Hepatocyte (in vitro differentiated cells): ENCODE measurements around the gene BET1L. TPM values are rescaled to one million over a fixed set of nuclear protein-coding genes. Genes with fewer than 3 reads are reported as not detected.
"Not testable (repeated sequence)": the region's sequence is repeated elsewhere in the genome, so short reads cannot be mapped to it uniquely, and the experiment has no call there.

ENCODE experiments used
- DNase-seq: peaks from one replicate; pipeline ENCODE4 v3.0.0-alpha.2; 2016; ENCODE audit warnings: low spot score
- H2AFZ ChIP-seq: fragments of 200-600 bp; sonication (generic); 2 replicates; pipeline ENCODE4 v1.6.0; 2016; ENCODE audit warnings: antibody characterized with exemption, mild to moderate bottlenecking
- H3K27ac ChIP-seq: fragments of 200-600 bp; sonication (generic); 2 replicates; pipeline ENCODE4 v1.5.1; 2016; ENCODE audit warnings: mild to moderate bottlenecking
- H3K27me3 ChIP-seq: fragments of 200-600 bp; sonication (generic); 2 replicates; pipeline ENCODE4 v1.6.1; 2016
- H3K36me3 ChIP-seq: fragments of 200-600 bp; sonication (generic); replicated peaks from 2 replicates; pipeline ENCODE4 v1.5.1; 2016; ENCODE audit warnings: low read depth; ENCODE audit not compliant: insufficient read depth
- H3K4me1 ChIP-seq: fragments of 200-600 bp; sonication (generic); 2 replicates; pipeline ENCODE4 v1.5.1; 2016; ENCODE audit warnings: mild to moderate bottlenecking, moderate library complexity; ENCODE audit not compliant: insufficient read depth
- H3K4me2 ChIP-seq: fragments of 200-600 bp; sonication (generic); 2 replicates; pipeline ENCODE4 v1.6.0; 2016
- H3K4me3 ChIP-seq: fragments of 200-600 bp; sonication (generic); 2 replicates; pipeline ENCODE4 v1.5.1; 2016; ENCODE audit warnings: mild to moderate bottlenecking
- H3K79me2 ChIP-seq: fragments of 200-600 bp; sonication (generic); 2 replicates; pipeline ENCODE4 v1.6.0; 2017; ENCODE audit warnings: mild to moderate bottlenecking
- H3K9me2 ChIP-seq: fragments of 200-600 bp; sonication (generic); replicated peaks from 2 replicates; pipeline ENCODE4 v1.6.0; 2017; ENCODE audit warnings: mild to moderate bottlenecking; ENCODE audit not compliant: insufficient read depth
- H3K9me3 ChIP-seq: fragments of 200-600 bp; sonication (generic); 2 replicates; pipeline ENCODE4 v1.5.1; 2016; ENCODE audit warnings: low read depth, mild to moderate bottlenecking
- H4K20me1 ChIP-seq: fragments of 200-600 bp; sonication (generic); 2 replicates; pipeline ENCODE4 v1.6.0; 2016; ENCODE audit warnings: mild to moderate bottlenecking; ENCODE audit not compliant: insufficient read depth, poor library complexity, severe bottlenecking
- EZH2 ChIP-seq: fragments of 200-600 bp; sonication (generic); IDR thresholded peaks from 2 replicates; pipeline ENCODE4 v1.6.1; 2016; ENCODE audit warnings: antibody characterized with exemption, mild to moderate bottlenecking, borderline replicate concordance
- EZH2phosphoT487 ChIP-seq: fragments of 200-600 bp; sonication (generic); IDR thresholded peaks from one replicate; pipeline ENCODE4 v1.6.1; 2018; ENCODE audit warnings: antibody characterized with exemption, mild to moderate bottlenecking, low read depth, moderate library complexity; ENCODE audit not compliant: unreplicated experiment, severe bottlenecking
- WGBS: methylation state at CpG from one replicate; pipeline ENCODE4 v1.1.6; 2016; ENCODE audit warnings: low lambda C conversion rate; ENCODE audit errors: missing lambda C conversion rate; 5-methylcytosine and 5-hydroxymethylcytosine counted together
- polyA plus RNA-seq: library from polyadenylated mRNA; unstranded; fragments of >200 nt; fragmentation: Nextera tagmentation; extraction: Ambion mirVana; gene quantifications from 2 replicates; pipeline ENCODE4 v1.2.1, GENCODE V29; 2016
- total RNA-seq: library from RNA; depleted of rRNA; stranded (reverse); fragments of >200 nt; gene quantifications from 2 replicates; pipeline ENCODE4 v1.2.3, GENCODE V29; 2014
- TF ChIP-seq, protein P1 (sequence below): fragments of 200-600 bp; sonication (generic); IDR thresholded peaks from 2 replicates; pipeline ENCODE4 v1.5.1; 2016; ENCODE audit warnings: antibody characterized with exemption, mild to moderate bottlenecking; ENCODE audit not compliant: poor library complexity

BET1L gene
- total and polyA plus RNA-seq, 2 experiments from 2014 or later: 33.9 to 70.5 TPM

DNA sequence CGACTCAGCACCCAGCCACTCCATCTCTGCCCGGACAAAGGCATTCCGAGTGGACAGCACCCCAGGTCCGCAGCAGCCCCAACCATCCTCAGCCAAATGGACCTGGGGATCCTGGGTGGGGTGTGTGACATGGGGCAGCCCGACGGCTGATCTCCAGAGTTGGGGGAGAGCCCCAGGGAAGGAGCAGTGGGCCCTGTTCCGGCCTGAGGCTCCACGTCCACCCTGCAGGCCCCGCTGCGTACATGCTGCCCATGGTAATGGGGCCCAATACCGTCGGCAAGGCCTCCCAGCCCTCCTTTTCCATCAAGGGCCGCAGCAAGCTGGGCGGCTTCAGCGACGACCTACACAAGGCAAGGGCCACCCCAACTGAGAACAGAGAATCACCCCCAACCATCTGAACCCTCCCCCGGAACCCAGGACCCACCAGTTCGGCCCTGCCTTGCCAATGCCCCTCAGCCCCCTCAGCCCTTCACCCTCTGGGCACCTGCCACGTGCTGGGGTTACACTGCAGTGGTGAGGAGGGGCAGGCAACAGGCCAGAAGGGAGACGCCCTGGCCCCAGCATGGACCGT is 8.9 kb downstream of the BET1L start:
- Histone ChIP-seq H3K27me3 (no peaks in the 10 kb centered on the region), H4K20me1 (peaks cover 10% of the 10 kb centered on the region), H3K79me2 (no peaks in the 10 kb centered on the region), H3K4me1 (no peaks in the 10 kb centered on the region), H2AFZ (no peak overlapping the region), H3K4me3 (no peak overlapping the region), H3K27ac (no peak overlapping the region), H3K9me2 (no peaks in the 10 kb centered on the region), H3K9me3 (no peaks in the 10 kb centered on the region), H3K4me2 (no peak overlapping the region), H3K36me3 (no peaks in the 10 kb centered on the region)
- TF ChIP-seq EZH2 (no peak), EZH2phosphoT487 (no peak)
- TF ChIP-seq, protein P1, sequence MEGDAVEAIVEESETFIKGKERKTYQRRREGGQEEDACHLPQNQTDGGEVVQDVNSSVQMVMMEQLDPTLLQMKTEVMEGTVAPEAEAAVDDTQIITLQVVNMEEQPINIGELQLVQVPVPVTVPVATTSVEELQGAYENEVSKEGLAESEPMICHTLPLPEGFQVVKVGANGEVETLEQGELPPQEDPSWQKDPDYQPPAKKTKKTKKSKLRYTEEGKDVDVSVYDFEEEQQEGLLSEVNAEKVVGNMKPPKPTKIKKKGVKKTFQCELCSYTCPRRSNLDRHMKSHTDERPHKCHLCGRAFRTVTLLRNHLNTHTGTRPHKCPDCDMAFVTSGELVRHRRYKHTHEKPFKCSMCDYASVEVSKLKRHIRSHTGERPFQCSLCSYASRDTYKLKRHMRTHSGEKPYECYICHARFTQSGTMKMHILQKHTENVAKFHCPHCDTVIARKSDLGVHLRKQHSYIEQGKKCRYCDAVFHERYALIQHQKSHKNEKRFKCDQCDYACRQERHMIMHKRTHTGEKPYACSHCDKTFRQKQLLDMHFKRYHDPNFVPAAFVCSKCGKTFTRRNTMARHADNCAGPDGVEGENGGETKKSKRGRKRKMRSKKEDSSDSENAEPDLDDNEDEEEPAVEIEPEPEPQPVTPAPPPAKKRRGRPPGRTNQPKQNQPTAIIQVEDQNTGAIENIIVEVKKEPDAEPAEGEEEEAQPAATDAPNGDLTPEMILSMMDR: no peak
- DNase-seq: no peak
- 88% methylated on average over 16 of the region's 21 CpGs for WGBS

DNA sequence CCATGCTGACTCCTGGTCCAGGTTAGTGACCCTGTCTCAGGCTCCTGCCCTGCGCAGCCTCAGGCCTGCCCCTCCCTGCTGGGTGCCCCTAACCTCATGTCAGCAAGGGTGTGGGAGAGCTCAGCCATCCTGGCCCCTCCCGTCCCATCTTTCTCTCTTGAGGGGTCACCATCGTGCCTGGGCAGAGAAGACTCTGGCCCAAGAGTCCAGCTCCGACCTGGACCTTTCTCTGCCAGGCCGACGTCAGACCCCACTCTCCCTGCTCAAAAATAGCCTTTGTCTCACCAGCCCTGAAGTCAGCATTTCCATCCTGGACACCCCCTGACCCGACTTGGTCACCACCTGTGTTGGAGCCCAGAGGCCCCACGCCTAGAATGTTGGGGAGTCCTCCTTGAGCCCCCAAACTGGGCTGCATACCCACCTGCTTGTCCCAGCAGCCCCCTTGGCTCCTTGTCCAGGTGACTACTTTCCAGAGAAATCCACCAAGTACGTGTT is 9.4 kb downstream of the BET1L start:
- Histone ChIP-seq H3K9me2 (no peaks in the 10 kb centered on the region), H2AFZ (no peak overlapping the region), H3K27me3 (no peaks in the 10 kb centered on the region), H3K4me2 (no peak overlapping the region), H3K79me2 (no peaks in the 10 kb centered on the region), H3K9me3 (no peaks in the 10 kb centered on the region), H3K4me3 (no peak overlapping the region), H3K27ac (no peak overlapping the region), H3K4me1 (no peaks in the 10 kb centered on the region), H4K20me1 (peaks cover 7% of the 10 kb centered on the region), H3K36me3 (no peaks in the 10 kb centered on the region)
- DNase-seq: no peak
- TF ChIP-seq EZH2phosphoT487: no peak
- TF ChIP-seq, protein P1: no peak
- no peak for TF ChIP-seq EZH2
- 86% methylated on average over 9 of the region's 9 CpGs for WGBS

- Histone ChIP-seq H3K27ac (no peak overlapping the region), H3K4me3 (no peak overlapping the region), H3K9me3 (no peaks in the 10 kb centered on the region), H3K27me3 (no peaks in the 10 kb centered on the region), H4K20me1 (peaks cover under 1% of the 10 kb centered on the region), H3K36me3 (no peaks in the 10 kb centered on the region), H2AFZ (no peak overlapping the region), H3K4me1 (no peaks in the 10 kb centered on the region), H3K9me2 (no peaks in the 10 kb centered on the region), H3K79me2 (no peaks in the 10 kb centered on the region), H3K4me2 (no peak overlapping the region)
- TF ChIP-seq, protein P1: no peak
- TF ChIP-seq EZH2: no peak
- no peak for TF ChIP-seq EZH2phosphoT487
- no peak for DNase-seq
- whole genome bisulfite sequencing: 88% methylated on average over 23 of the region's 23 CpGs
These were observed 10.1 kb downstream of the BET1L start for GRCh38 chr11:196786-197731.

DNA sequence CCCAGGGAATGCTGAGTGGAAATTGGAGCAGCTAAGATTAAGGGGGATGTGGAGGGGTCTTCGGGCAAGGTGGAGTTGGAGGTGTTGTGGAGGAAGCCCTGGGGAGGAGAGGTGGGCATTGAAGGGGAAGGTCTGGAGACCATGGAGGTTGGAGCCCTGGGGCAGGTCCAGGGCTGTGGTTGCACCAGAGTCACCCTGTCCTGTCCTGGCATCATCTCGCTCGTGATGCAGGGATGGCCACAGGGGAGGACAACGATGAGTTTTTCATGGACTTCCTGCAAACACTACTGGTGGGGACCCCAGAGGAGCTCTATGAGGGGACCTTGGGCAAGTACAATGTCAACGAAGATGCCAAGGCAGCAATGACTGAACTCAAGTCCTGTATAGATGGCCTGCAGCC is 13.7 kb downstream of the BET1L start:
- H3K9me3 ChIP-seq, H3K4me2 ChIP-seq, H3K4me1 ChIP-seq, DNase-seq, H3K36me3 ChIP-seq, H3K9me2 ChIP-seq, H4K20me1 ChIP-seq, H3K27me3 ChIP-seq, H2AFZ ChIP-seq, H3K27ac ChIP-seq, H3K4me3 ChIP-seq, H3K79me2 ChIP-seq: not testable (repeated sequence)
- 78% methylated on average over 5 of the region's 5 CpGs for WGBS

DNA sequence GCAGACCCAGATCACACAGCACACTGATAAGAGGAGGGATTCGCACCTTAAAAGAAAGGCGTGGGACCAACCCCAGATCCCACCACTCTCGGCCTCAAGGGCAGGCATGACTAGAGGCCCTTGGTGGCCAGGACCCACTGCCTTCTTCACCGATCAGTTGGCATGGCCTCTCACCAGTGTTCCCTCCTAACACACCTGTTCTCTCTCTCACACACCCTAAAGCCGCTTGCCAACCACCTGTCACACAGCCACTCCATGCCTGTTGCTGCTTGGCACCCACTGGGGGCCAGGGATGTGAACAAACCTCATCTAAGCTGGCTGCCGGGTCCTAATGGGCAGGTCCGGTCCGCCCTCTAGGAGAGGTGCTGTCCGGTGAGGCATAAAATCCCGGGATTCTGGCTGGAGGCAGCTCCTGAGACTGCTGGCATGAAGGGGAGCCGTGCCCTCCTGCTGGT is 14.5 kb downstream of the BET1L start, which contains the start of gene SCGB1C1:
TSS of gene SCGB1C1 (plus strand) at position 405 of the 455 bp plus-strand sequence. CDS start at position 427, 22 bp downstream.
- H3K9me2 ChIP-seq, H3K27me3 ChIP-seq, H2AFZ ChIP-seq, DNase-seq, H3K4me3 ChIP-seq, H3K4me1 ChIP-seq, H3K36me3 ChIP-seq, H3K79me2 ChIP-seq, H4K20me1 ChIP-seq, H3K4me2 ChIP-seq, H3K9me3 ChIP-seq, H3K27ac ChIP-seq: not testable (repeated sequence)
- WGBS: 96% methylated on average over 3 of the region's 11 CpGs
